Measurements from ENCODE around the gene SLC24A1.

Gene SLC24A1

GRCh38 chr15:65580287-65580686, 41.5 kb upstream of the SLC24A1 start:
- CTCF ChIA-PET: interaction anchor here (0.7 to 2.4 kb wide), 4 partner anchors 10 to 64 kb away, joined by 3 to 14 read pairs (median 4); no protein-coding TSS in a partner anchor
- TF ChIP-seq CTCF (IDR thresholded peaks at IDR 0.05; ENCODE audit: control extremely low read depth, extremely low read depth, low read depth, missing control alignments): no peak
- no peak for DNase-seq (ENCODE audit: extremely low spot score)
- POLR2A ChIA-PET: no interaction called here

- CTCF ChIA-PET: no interaction called here
These were observed 38.0 kb upstream of the SLC24A1 start for GRCh38 chr15:65583701-65584100.

GRCh38 chr15:65584241-65584640, 37.5 kb upstream of the SLC24A1 start:
- no peak for DNase-seq (ENCODE audit: extremely low spot score)
- TF ChIP-seq CTCF (IDR thresholded peaks at IDR 0.05; ENCODE audit: control extremely low read depth, extremely low read depth, low read depth, missing control alignments): no peak
- ChIA-PET CTCF (interaction anchor here (1.3 kb wide), 1 partner anchor 13 kb away, joined by 4 read pairs; no protein-coding TSS in a partner anchor), POLR2A (no interaction called here)

More at GRCh38 chr15:65583701-65584100, 38.0 kb upstream of the SLC24A1 start:
- no peak for TF ChIP-seq CTCF (IDR thresholded peaks at IDR 0.05; ENCODE audit: control extremely low read depth, extremely low read depth, low read depth, missing control alignments)
- POLR2A ChIA-PET: no interaction called here
- peak; percentile 52 for DNase-seq (ENCODE audit: extremely low spot score)

GRCh38 chr15:65587094-65587493, 34.6 kb upstream of the SLC24A1 start:
- ChIA-PET CTCF (interaction anchor here (0.8 kb wide), 1 partner anchor 10 kb away, joined by 3 read pairs; no protein-coding TSS in a partner anchor), POLR2A (no interaction called here)
- DNase-seq (ENCODE audit: extremely low spot score): no peak
- no peak for TF ChIP-seq CTCF (IDR thresholded peaks at IDR 0.05; ENCODE audit: control extremely low read depth, extremely low read depth, low read depth, missing control alignments)

GRCh38 chr15:65595960-65596359, 25.8 kb upstream of the SLC24A1 start:
- ChIA-PET CTCF (interaction anchor here (0.9 to 1.2 kb wide), 5 partner anchors 10 to 241 kb away, joined by 3 read pairs; partner anchors contain the start of gene INTS14), POLR2A (no interaction called here)
- TF ChIP-seq CTCF (IDR thresholded peaks at IDR 0.05; ENCODE audit: control extremely low read depth, extremely low read depth, low read depth, missing control alignments): peak; percentile 38
- DNase-seq (ENCODE audit: extremely low spot score): no peak

GRCh38 chr15:65598468-65598867, 23.3 kb upstream of the SLC24A1 start:
- CTCF ChIA-PET: interaction anchor here (0.6 to 1.8 kb wide), 3 partner anchors 8 to 14 kb away, joined by 3 to 12 read pairs (median 3); partner anchors contain the start of gene INTS14
- TF ChIP-seq CTCF (IDR thresholded peaks at IDR 0.05; ENCODE audit: control extremely low read depth, extremely low read depth, low read depth, missing control alignments): no peak
- POLR2A ChIA-PET: no interaction called here
- DNase-seq (ENCODE audit: extremely low spot score): no peak
